Measurements from ENCODE around the gene UNKL. TPM values are rescaled to one million over a fixed set of nuclear protein-coding genes. Genes with fewer than 3 reads are reported as not detected.

UNKL gene
- 45.5 TPM for total RNA-seq

GRCh38 chr16:1414532-1415260, at the start of gene UNKL:
Gene UNKL (minus strand): TSS chr16:1414704. CDS start chr16:1414691, 13 bp downstream.
- DNase-seq (ENCODE audit: low spot score) = peak; percentile 90
- intact Hi-C loops (cut with DNase I) = no loop called here
- ATAC-seq = peak; percentile 54

GRCh38 chr16:1461146-1461545, 46.6 kb upstream of the UNKL start:
- intact Hi-C loops (cut with DNase I) = no loop called here
- DNase-seq (ENCODE audit: low spot score) (no peak), ATAC-seq (no peak)

GRCh38 chr16:1460602-1461138, 46.2 kb upstream of the UNKL start:
- DNase-seq (ENCODE audit: low spot score) (no peak), ATAC-seq (no peak)
- intact Hi-C loops (cut with DNase I) = no loop called here

GRCh38 chr16:1459967-1460366, 45.5 kb upstream of the UNKL start:
- ATAC-seq (no peak), DNase-seq (ENCODE audit: low spot score) (no peak)
- intact Hi-C loops (cut with DNase I) = no loop called here

GRCh38 chr16:1458977-1459341, 44.5 kb upstream of the UNKL start:
- DNase-seq (ENCODE audit: low spot score) (no peak), ATAC-seq (no peak)
- intact Hi-C loops (cut with DNase I) = no loop called here

GRCh38 chr16:1458336-1458976, 44.0 kb upstream of the UNKL start:
- no peak for ATAC-seq
- intact Hi-C loops (cut with DNase I) = no loop called here

GRCh38 chr16:1457489-1458245, 43.2 kb upstream of the UNKL start:
- DNase-seq (ENCODE audit: low spot score) (no peak), ATAC-seq (no peak)
- intact Hi-C loops (cut with DNase I) = no loop called here

More at GRCh38 chr16:1458336-1458976, 44.0 kb upstream of the UNKL start:
- no peak for DNase-seq (ENCODE audit: low spot score)

- DNase-seq (ENCODE audit: low spot score) = no peak
- no peak for ATAC-seq
- intact Hi-C loops (cut with DNase I) = no loop called here
Measured at GRCh38 chr16:1456951-1457350, 42.4 kb upstream of the UNKL start.

- DNase-seq (ENCODE audit: low spot score) (no peak), ATAC-seq (no peak)
- intact Hi-C loops (cut with DNase I) = no loop called here
Measured at GRCh38 chr16:1455190-1456171, 41.0 kb upstream of the UNKL start.

- no peak for ATAC-seq
- no peak for DNase-seq (ENCODE audit: low spot score)
- intact Hi-C loops (cut with DNase I) = no loop called here
Measured at GRCh38 chr16:1454561-1454960, 40.1 kb upstream of the UNKL start.

GRCh38 chr16:1453316-1453715, 38.8 kb upstream of the UNKL start:
- ATAC-seq (no peak), DNase-seq (ENCODE audit: low spot score) (no peak)
- intact Hi-C loops (cut with DNase I) = no loop called here

GRCh38 chr16:1452530-1452929, 38.0 kb upstream of the UNKL start:
- DNase-seq (ENCODE audit: low spot score) = no peak
- intact Hi-C loops (cut with DNase I) = no loop called here
- no peak for ATAC-seq

- DNase-seq (ENCODE audit: low spot score) = no peak
- intact Hi-C loops (cut with DNase I) = no loop called here
- no peak for ATAC-seq
Measured at GRCh38 chr16:1451702-1452392, 37.3 kb upstream of the UNKL start.

GRCh38 chr16:1450841-1451240, 36.3 kb upstream of the UNKL start:
- ATAC-seq = no peak
- intact Hi-C loops (cut with DNase I) = no loop called here
- no peak for DNase-seq (ENCODE audit: low spot score)

- DNase-seq (ENCODE audit: low spot score) = no peak
- intact Hi-C loops (cut with DNase I) = no loop called here
- ATAC-seq = no peak
Measured at GRCh38 chr16:1450218-1450617, 35.7 kb upstream of the UNKL start.

GRCh38 chr16:1449201-1449788, 34.8 kb upstream of the UNKL start:
- intact Hi-C loops (cut with DNase I) = no loop called here
- DNase-seq (ENCODE audit: low spot score) (no peak), ATAC-seq (no peak)

- intact Hi-C loops (cut with DNase I) = no loop called here
- ATAC-seq = no peak
- DNase-seq (ENCODE audit: low spot score) = no peak
Measured at GRCh38 chr16:1448536-1449116, 34.1 kb upstream of the UNKL start.

- DNase-seq (ENCODE audit: low spot score) = no peak
- ATAC-seq = no peak
- intact Hi-C loops (cut with DNase I) = no loop called here
Measured at GRCh38 chr16:1447965-1448364, 33.5 kb upstream of the UNKL start.
